Stimulated activated CD4-positive, alpha-beta T cell treated with anti-CD3 and anti-CD28 coated beads, Interleukin-4, amount 100 ng/mL, for 24 hours (primary cell): ENCODE measurements around the gene MYLIP.
"Not testable (repeated sequence)": the region's sequence is repeated elsewhere in the genome, so short reads cannot be mapped to it uniquely, and the experiment has no call there.

Experiments used
- DNase-seq: peaks from one replicate; pipeline ENCODE4 v3.0.0-alpha.2; 2020

The MYLIP gene

DNA sequence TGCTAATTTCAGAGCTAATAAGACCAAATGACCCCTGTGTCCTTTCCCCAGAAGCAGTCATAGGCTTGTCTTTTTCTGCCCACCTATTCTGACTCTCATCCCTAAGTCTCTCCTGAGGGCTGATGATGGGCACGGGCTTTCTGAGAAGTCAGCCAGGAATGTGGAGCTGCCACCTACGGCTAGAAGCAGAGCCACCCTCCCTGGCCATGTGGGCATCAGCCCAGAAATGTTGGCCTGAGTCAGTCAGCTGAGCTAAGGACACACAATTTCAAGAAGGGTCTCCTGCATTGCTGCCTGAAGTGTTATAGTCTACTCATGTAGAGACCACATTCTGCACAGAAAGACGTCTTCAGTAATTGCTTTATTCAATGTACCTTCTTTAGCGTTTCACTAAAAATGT lies 17.1 kb downstream of the MYLIP start:
- DNase-seq, result no peak

DNA sequence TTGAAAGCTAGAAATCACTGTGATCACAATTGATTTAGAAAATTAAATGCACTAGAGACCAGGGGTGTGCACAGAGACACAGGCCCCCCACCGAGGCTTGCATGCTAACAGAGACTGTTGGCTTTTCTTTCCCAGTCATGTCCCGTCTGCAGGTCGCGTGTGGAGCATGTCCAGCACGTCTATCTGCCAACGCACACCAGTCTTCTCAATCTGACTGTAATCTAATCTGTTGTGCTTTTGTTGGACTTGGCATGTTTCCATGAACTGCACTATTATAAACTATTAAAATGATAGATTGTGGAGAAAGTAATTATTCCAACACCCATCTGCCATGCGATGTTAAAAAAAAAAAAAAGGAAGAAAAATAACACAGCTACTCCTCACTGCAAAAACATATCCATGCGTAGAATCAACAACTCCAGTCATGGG lies 17.7 kb downstream of the MYLIP start:
- no peak for DNase-seq

DNA sequence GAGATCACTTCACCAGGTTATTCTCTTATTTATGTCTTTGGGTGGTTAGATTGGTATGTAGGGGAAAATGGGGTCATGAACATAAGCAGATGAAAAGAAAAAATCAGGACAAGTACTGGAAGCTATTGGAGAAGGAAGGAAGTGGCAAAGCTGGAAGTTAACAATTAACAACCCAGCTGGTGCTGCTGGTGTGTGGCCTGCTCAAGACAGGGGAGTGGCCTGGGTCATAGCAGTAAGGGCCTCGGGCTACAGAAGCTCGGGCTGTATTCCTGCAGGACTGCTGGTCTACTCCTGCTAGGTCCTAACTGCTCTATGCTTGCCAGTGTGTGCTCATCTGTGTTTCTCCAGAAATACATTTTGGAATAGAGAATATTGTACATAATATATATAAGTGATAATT lies 19.6 kb downstream of the MYLIP start:
- no peak for DNase-seq

DNA sequence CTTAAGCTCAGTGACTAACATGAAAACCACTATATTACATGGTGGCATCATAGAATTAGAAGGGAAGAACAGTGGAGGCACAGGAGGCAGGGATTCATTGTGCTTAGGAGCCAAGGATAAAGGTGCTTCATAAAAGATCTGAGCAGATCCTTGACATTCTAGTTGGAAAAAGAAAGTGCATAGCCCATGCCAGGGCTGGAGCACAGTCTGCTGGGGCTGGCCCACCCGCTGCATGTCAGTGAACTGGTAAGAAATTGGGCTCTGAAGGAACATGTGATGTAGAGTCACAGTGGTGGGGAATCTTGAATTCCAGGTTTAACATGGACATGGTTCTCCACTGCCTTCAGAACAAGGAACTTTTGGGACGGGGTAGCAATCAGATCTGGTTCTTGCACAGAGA lies 20.4 kb downstream of the MYLIP start:
- no peak for DNase-seq

DNA sequence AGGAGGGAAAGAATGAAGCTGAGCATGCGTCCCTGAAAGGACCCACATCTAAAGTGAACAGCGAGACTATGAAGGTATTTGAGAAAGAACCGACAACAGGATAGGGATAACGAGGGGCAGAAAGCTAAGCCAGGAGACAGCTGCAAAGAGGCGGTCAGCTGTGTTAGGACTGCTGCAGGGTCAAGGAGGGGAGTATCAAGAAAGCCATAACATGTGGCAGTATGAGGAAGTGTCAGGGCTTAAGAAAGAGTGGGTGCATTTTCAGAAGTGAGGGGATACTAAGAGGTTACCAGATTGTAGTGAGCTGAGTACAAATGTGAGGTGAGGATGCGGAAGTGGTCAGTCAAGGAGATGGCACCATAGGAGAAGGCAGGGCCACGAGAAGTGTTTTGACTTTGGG lies 21.2 kb downstream of the MYLIP start:
- no peak for DNase-seq

GRCh38 chr6:16153211-16153820 lies 24.4 kb downstream of the MYLIP start:
- no peak for DNase-seq

DNA sequence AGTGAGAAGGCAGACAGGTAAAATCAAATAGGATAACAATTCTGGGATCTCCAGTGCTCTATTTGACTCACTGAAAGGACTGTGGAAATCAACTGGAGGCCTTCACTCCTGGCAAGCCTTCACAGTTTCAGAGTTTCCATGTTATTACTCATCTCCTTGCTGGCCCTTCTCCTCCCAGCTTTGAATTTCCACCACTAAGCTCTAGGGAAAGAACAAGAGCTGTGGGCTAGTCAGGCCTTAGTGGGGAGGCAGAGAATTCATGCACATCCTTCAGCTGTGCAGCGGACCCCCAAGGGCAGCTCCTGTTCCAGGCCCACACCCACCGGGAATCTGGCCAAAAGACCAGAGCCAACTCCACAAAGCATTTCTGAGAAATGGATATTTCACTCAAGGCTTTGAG lies 26.0 kb downstream of the MYLIP start:
- no peak for DNase-seq

GRCh38 chr6:16157492-16157891 lies 28.6 kb downstream of the MYLIP start:
- DNase-seq, result no peak

DNA sequence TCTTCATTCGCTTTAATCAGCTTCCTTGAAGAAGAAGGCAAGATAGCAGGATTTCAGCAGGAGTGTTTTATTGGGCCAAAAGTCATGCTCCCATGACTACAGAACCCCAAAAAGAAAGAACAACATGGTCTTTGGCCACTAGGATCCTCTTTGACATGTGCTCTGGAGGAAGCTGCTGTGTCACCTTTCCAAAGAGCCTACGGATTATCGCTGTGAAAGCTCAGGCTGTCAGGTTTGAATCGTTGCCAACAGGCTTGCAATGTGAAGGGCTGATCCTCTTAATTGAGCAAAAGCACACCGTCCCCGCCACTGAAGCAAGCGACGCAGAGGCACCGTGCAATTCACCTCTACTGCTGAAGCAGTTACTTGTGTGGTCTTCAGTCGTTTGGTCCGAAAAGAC lies 29.0 kb downstream of the MYLIP start:
- DNase-seq, result no peak

GRCh38 chr6:16158943-16159557 lies 30.2 kb downstream of the MYLIP start:
- no peak for DNase-seq

DNA sequence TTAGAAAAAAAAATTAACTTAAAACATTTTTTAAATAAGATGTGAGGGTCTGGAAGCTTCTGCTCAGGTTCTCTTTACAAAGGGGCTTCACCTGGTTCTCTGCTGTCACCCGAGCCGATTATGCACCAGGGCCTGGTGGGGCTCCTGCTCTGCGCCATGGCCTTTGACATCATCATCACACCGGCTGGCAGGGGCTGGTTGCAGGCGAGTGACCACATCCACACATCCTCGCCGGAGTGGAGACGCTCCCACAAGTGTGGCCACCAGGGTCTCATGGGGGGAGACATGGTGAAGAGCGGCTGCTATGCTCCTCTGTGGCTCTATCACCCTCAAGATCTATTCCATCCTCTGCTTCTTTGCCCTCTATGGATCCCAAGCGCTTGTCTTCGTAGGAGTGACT lies 31.9 kb downstream of the MYLIP start:
- DNase-seq, result no peak

- DNase-seq, result no peak
Observed at GRCh38 chr6:16162003-16162402, 33.1 kb downstream of the MYLIP start.

DNA sequence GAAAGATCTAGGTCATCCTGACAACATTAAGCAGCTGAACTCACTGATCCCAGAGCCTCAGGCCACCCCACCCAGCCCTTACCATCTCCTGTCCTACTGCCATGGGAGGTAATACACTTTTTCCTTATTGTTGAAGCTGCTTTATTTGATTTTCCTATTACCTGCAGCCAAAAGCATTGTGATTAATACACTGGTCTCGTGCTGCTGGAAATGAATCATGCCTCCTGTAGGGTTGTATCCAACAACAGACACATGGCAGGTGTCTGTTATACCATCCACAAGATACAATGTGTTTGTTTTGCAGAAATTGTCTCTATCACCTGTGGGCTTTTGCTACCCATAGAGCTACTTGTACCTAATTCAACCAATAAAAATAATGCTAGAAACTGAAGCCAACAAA lies 34.2 kb downstream of the MYLIP start:
- DNase-seq, result no peak

DNA sequence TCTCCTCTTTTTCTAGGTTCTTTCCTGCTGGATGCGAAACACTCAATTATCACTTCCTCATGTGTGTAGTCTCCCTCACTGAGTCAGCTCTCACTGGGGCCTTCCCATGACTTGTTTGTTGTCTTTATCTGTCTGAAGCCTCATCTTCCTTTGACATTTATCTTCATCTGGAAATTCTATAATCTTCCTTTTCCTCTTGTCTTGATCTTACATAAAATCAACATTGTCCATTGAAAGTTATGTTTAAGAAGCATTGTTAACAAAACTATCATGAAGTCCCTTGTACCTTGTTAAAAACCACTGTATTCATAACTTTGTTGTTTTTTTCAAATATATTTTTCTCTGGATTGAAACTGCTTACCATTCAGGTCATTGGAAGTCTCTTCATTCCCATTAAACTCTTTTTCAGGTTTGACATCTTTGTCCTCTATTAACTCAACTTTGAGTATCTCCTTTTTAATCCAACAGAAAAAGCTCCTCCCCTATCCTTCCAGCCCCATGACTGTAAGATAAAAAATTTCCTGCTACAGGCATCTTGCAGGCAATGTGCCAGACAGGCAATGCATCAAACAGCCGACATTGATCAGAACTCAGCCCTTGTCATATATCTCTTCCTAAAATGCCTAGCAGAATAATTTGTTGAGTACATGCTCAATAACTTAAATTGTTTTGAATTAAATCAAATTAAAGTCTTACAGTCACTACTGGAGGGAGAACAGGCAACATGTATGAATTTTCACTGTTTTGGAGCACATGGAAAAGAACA lies 34.8 kb downstream of the MYLIP start:
- no peak for DNase-seq

DNA sequence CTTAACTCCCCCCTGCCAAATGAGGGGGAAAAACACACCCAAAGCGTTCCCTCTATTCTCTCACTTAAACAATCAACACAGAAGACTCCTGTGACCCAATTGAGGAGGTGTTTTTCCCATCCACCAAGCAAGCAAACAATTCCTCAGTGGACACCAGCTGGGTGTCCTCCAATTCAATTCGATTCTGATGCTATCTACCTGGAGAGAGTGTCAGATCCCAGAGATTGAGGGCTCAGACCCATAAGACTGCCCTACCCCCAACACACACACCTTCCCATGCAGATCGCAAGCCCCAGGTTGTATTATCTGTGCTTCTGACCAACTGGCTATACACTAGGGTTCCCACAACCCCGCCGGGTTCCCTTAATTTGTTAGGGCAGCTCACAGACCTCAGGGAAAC lies 36.8 kb downstream of the MYLIP start:
- DNase-seq, result no peak

GRCh38 chr6:16166871-16167608 lies 38.2 kb downstream of the MYLIP start:
- DNase-seq, result no peak

DNA sequence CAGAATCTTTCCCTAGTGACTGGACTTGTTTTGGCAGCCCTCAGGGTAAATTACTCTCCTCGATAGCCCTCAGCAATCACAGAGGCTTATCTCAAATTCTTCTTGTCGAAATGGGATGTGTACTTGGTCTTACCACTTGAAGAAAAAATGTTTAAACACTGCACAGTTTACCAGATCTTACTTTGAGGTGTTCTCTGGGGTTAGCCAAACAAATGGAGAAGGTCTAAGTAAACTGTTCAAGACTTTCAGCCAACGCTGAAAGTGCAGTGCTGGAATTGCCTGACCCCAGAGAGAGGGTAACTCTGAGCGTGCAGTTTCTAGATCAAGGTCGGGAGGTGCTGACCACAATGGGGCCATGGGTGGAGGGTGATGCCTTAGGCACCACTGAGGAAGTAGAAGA lies 39.2 kb downstream of the MYLIP start:
- no peak for DNase-seq

GRCh38 chr6:16168858-16169257 lies 40.0 kb downstream of the MYLIP start:
- no peak for DNase-seq

GRCh38 chr6:16171400-16171799 lies 42.5 kb downstream of the MYLIP start:
- no peak for DNase-seq

DNA sequence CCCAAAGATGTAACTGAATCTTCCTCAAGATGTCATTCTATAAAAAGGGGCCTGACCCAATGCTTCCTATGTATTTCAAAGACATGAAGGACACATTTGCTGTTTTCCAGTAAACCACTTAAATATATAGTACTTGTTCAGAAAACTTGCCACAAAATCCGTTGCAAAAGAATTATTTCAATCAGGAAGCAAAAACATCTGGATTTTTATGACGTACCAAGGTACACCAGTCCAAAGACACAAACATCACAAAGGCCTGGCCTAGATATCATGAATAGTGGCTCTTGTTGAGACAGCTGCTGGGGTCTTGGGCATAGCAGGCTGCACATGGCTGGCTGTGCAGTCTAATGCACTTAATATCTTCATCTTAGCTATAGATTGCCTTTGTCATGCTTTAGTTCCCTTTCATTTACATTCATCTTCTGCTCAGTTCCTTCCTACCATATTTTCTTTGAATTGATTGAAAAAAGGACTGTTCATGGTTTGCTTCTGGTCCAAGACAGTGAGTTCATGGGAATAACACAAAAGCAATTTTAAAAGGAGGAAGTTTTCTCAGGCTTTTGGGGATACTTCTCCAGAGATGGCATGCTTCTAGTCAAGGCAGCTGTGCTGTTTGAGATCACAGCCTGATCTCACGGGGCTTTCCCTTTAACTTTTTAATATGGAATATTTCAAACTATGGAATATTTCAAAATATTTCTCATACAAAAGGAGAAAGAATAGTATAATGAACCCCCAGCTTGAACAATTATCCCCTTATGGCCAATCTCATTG lies 44.5 kb downstream of the MYLIP start:
- no peak for DNase-seq

DNA sequence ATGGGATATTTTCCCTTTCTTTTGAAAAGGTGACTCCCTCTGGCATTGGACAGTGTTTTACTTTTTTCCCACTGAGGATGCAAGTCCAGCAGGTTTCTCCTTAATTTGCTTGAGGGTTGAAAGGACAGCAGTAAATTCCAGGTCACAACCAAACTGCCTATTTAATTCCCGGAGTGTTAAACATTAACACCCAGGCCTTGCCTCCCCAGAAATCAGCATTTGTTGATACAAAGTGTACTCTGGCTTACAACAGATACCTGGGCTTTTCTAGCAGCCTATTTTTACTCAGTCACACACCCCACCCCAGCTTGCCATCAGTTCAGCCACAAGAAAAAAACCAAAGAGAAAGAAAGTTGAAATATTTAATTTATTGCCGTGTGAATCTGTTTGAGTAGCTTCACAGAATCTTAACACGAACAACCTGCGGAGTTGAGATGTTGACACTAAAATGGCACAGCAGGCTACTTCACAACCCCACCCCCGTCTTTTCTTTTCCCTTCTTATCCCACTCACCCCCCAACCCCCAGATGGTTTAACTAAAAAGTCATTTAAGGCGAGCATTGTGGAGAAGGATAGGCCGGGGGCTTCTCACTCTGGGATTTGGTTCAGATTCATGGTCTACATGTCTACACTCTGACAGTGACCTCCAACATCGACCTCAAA lies 45.7 kb downstream of the MYLIP start:
- no peak for DNase-seq

GRCh38 chr6:16176600-16176999 lies 47.7 kb downstream of the MYLIP start:
- DNase-seq, result not testable (repeated sequence)
